IMR-90 (cell line): ENCODE results near the gene FAM174B. TPM values are rescaled to one million over a fixed set of nuclear protein-coding genes. Genes with fewer than 3 reads are reported as not detected.

Experiments used
- ATAC-seq: fragments of 200-7000 bp; cut with Tn5 transposase; 2 replicates; pipeline ENCODE4 v1.9.1; 2020; ENCODE audit warnings: low read depth, mild to moderate bottlenecking, moderate library complexity
- BruUV-seq: library from RNA; stranded (reverse); fragments of 400-500 nt; replicated peaks from 2 replicates; lab custom pipeline; 2021; lab: Mats Ljungman, UMichigan
- CTCF ChIA-PET: fragments of 300-600 bp; formaldehyde crosslinking; extraction: SDS; loops from one replicate; lab custom pipeline; 2021; ENCODE audit warnings: antibody characterized with exemption; lab: Yijun Ruan, JAX
- POLR2A ChIA-PET: fragments of 300-600 bp; sonication (Branson Sonifier 250); formaldehyde crosslinking; loops from one replicate; lab custom pipeline; 2022; ENCODE audit warnings: antibody characterized with exemption; ENCODE audit not compliant: unreplicated experiment; lab: Charles Lee
- DNase-seq: peaks from one replicate; pipeline ENCODE4 v3.0.0; 2013
- H2AFZ ChIP-seq: replicated peaks from 2 replicates; pipeline ENCODE3; 2013; ENCODE audit warnings: low read length, mild to moderate bottlenecking; ENCODE audit not compliant: poor library complexity
- H2AK5ac ChIP-seq: 2 replicates; pipeline ENCODE4 v1.6.1; 2013; ENCODE audit warnings: low read depth, low read length, inconsistent platforms
- H2AK9ac ChIP-seq: replicated peaks from 2 replicates; pipeline ENCODE3; 2013; ENCODE audit warnings: mild to moderate bottlenecking, low read depth, low read length, moderate library complexity; ENCODE audit not compliant: poor library complexity
- H2BK120ac ChIP-seq: 2 replicates; pipeline ENCODE4 v1.6.1; 2013; ENCODE audit warnings: low read depth, low read length, inconsistent platforms
- H2BK15ac ChIP-seq: 3 replicates; pipeline ENCODE4 v1.6.1; 2013; ENCODE audit warnings: low read depth, low read length, inconsistent platforms
- H2BK20ac ChIP-seq: 2 replicates; pipeline ENCODE4 v1.6.1; 2013; ENCODE audit warnings: low read depth, mild to moderate bottlenecking, inconsistent platforms, low read length, moderate library complexity
- H2BK5ac ChIP-seq: 2 replicates; pipeline ENCODE4 v1.6.1; 2013; ENCODE audit warnings: mild to moderate bottlenecking, low read depth, low read length, inconsistent platforms; ENCODE audit not compliant: poor library complexity, severe bottlenecking
- H3K14ac ChIP-seq: replicated peaks from 2 replicates; pipeline ENCODE4 v1.6.1; 2013; ENCODE audit warnings: low read depth, low read length, inconsistent platforms
- H3K18ac ChIP-seq: 2 replicates; pipeline ENCODE4 v1.6.1; 2013; ENCODE audit warnings: low read depth, low read length, control low read depth
- H3K23ac ChIP-seq: 2 replicates; pipeline ENCODE4 v1.6.1; 2013; ENCODE audit warnings: low read depth, low read length, inconsistent platforms
- H3K27ac ChIP-seq: 2 replicates; pipeline ENCODE4 v1.5.1; 2013; ENCODE audit warnings: mild to moderate bottlenecking, control low read depth, low read length; ENCODE audit not compliant: insufficient read depth
- H3K27me3 ChIP-seq: 2 replicates; pipeline ENCODE4 v1.6.1; 2013; ENCODE audit warnings: low read length; ENCODE audit not compliant: control insufficient read depth, insufficient read depth
- H3K36me3 ChIP-seq: 2 replicates; pipeline ENCODE4 v1.6.1; 2013; ENCODE audit warnings: low read length, mixed read lengths; ENCODE audit not compliant: control insufficient read depth, insufficient read depth
- H3K4ac ChIP-seq: 2 replicates; pipeline ENCODE4 v1.6.1; 2013; ENCODE audit warnings: low read depth, low read length, inconsistent platforms
- H3K4me1 ChIP-seq: 2 replicates; pipeline ENCODE4 v1.6.1; 2013; ENCODE audit warnings: low read length, mixed read lengths; ENCODE audit not compliant: control insufficient read depth, insufficient read depth
- H3K4me2 ChIP-seq: 2 replicates; pipeline ENCODE4 v1.6.1; 2013; ENCODE audit warnings: low read depth, mild to moderate bottlenecking, control low read depth, low read length, moderate library complexity
- H3K4me3 ChIP-seq: 2 replicates; pipeline ENCODE4 v1.5.1; 2013; ENCODE audit warnings: low read depth, mild to moderate bottlenecking, control low read depth, low read length, moderate library complexity; ENCODE audit not compliant: insufficient read depth
- H3K56ac ChIP-seq: 2 replicates; pipeline ENCODE4 v1.6.1; 2013; ENCODE audit warnings: low read length, inconsistent platforms; ENCODE audit not compliant: insufficient read depth; ENCODE audit errors: extremely low read depth
- H3K79me1 ChIP-seq, 2 experiments: 2 replicates each; pipeline ENCODE4 v1.6.1; 2013; ENCODE audit warnings: low read length in 2 of 2, inconsistent platforms in 1 of 2, low read depth in 1 of 2
- H3K9ac ChIP-seq: 2 replicates; pipeline ENCODE4 v1.6.1; 2013; ENCODE audit warnings: low read depth, low read length, control low read depth
- H3K9me1 ChIP-seq: 2 replicates; pipeline ENCODE4 v1.6.1; 2013; ENCODE audit warnings: low read length, inconsistent platforms; ENCODE audit not compliant: insufficient read depth
- H3K9me3 ChIP-seq: 2 replicates; pipeline ENCODE4 v1.6.1; 2013; ENCODE audit warnings: low read length; ENCODE audit not compliant: control insufficient read depth, insufficient read depth
- H4K20me1 ChIP-seq: 2 replicates; pipeline ENCODE4 v1.6.1; 2013; ENCODE audit warnings: low read length, inconsistent platforms; ENCODE audit not compliant: insufficient read depth
- H4K5ac ChIP-seq: 2 replicates; pipeline ENCODE4 v1.6.1; 2013; ENCODE audit warnings: mild to moderate bottlenecking, low read depth, low read length, control low read depth
- H4K8ac ChIP-seq, 2 experiments: 2 replicates each; pipeline ENCODE4 v1.6.1; 2013; ENCODE audit warnings: low read depth in 2 of 2, low read length in 2 of 2, control low read depth in 1 of 2, inconsistent platforms in 1 of 2
- H4K91ac ChIP-seq: 2 replicates; pipeline ENCODE4 v1.6.1; 2013; ENCODE audit warnings: low read depth, low read length, inconsistent platforms; ENCODE audit not compliant: insufficient read depth
- FOS ChIP-seq: fragments of 150-350 bp; IDR thresholded peaks from 2 replicates; pipeline ENCODE4 v1.6.1; 2016; ENCODE audit warnings: low read depth, low read length
- MAFK ChIP-seq: IDR thresholded peaks from 2 replicates; pipeline ENCODE4 v1.6.1; 2012; ENCODE audit warnings: low read depth, low read length, improper control_type of control experiment
- MAZ ChIP-seq: IDR thresholded peaks from 2 replicates; pipeline ENCODE4 v1.6.1; 2012; ENCODE audit warnings: low read depth, mild to moderate bottlenecking, low read length, improper control_type of control experiment, moderate library complexity, borderline replicate concordance
- WGBS, 2 experiments: methylation state at CpG; one replicate each; pipeline versions ENCODE4 v1.1.5 to v1.1.7; 2013; ENCODE audit warnings: missing lambda C conversion rate in 2 of 2; ENCODE audit not compliant: insufficient read length in 1 of 2; ENCODE audit errors: extremely low coverage in 2 of 2; 5-methylcytosine and 5-hydroxymethylcytosine counted together
- dilution Hi-C: fragments of 300-500 bp; cut with HindIII; formaldehyde crosslinking; loops from one replicate; pipeline ENCODE4 v1.14.3; 2018; ENCODE audit warnings: low sequenced_read_pairs; ENCODE audit not compliant: unreplicated experiment
- in situ Hi-C: fragments of 300-500 bp; cut with MboI; formaldehyde crosslinking; loops from 3 replicates; pipeline ENCODE4 v1.14.3; 2019; ENCODE audit warnings: low sequenced_read_pairs, inconsistent platforms, mixed read lengths
- intact Hi-C: fragments of 100-400 bp; cut with micrococcal nuclease; formaldehyde crosslinking; loops from 2 replicates; pipeline ENCODE4 v1.10.0; 2022
- polyA plus RNA-seq, 3 experiments: library from polyadenylated mRNA; depleted of rRNA; stranded (reverse); fragments of >200 nt; gene quantifications; 2 replicates each; pipeline ENCODE4 v1.2.3, GENCODE V29; 2012; ENCODE audit warnings: low replicate concordance in 1 of 3
- total RNA-seq: library from RNA; depleted of rRNA; stranded (reverse); fragments of >200 nt; gene quantifications from 2 replicates; pipeline ENCODE4 v1.2.3, GENCODE V29; 2012

The FAM174B gene
- total and polyA plus RNA-seq, 2 of the 4 experiments (the other 2 are of a cell fraction), result 0.18 to 0.56 TPM

- no peak overlapping the region for H4K91ac ChIP-seq
- WGBS, 2 experiments, result 80% methylated on average over 1 of the region's 6 CpGs; no CpG with 5 or more reads in 1 of the 2 experiments
- H3K14ac ChIP-seq, result no peak overlapping the region
- H2BK15ac ChIP-seq, result no peak overlapping the region
- no peak overlapping the region for H3K27ac ChIP-seq
- no peak overlapping the region for H3K4me2 ChIP-seq
- no peaks in the 10 kb centered on the region for H3K79me1 ChIP-seq
- no TSS peak for BruUV-seq
- no peaks in the 10 kb centered on the region for H3K36me3 ChIP-seq
- intact Hi-C loops, result no loop called here
- no peaks in the 10 kb centered on the region; the same call in 1 of the 2 replicates for H3K27me3 ChIP-seq
- no peaks in the 10 kb centered on the region for H3K9me3 ChIP-seq
- ChIA-PET POLR2A (no interaction called here), CTCF (no interaction called here)
- no peaks in the 10 kb centered on the region for H4K20me1 ChIP-seq
- H2AFZ ChIP-seq, result no peak overlapping the region
- H2AK5ac ChIP-seq, result no peak overlapping the region
- H3K18ac ChIP-seq, result no peak overlapping the region; the same call in 1 of the 2 replicates
- no peak overlapping the region for H2AK9ac ChIP-seq
- H3K4me1 ChIP-seq, result peaks cover 8% of the 10 kb centered on the region; the same call in 1 of the 2 replicates
- no peak for TF ChIP-seq MAZ
- no peak for TF ChIP-seq FOS
- no peak for TF ChIP-seq MAFK
- H3K56ac ChIP-seq, result no peak overlapping the region
- in situ Hi-C loops, result no loop called here
- DNase-seq (no peak), ATAC-seq (no peak)
- H3K4ac ChIP-seq, result no peak overlapping the region
- dilution Hi-C loops, result no loop called here
- no peaks in the 10 kb centered on the region for H3K9me1 ChIP-seq
- no peak overlapping the region for H3K4me3 ChIP-seq
- no peak overlapping the region for H3K23ac ChIP-seq
- H3K9ac ChIP-seq, result no peak overlapping the region
- H2BK20ac ChIP-seq, result no peak overlapping the region
- H4K5ac ChIP-seq, result no peak overlapping the region; the same call in 1 of the 2 replicates
- H2BK120ac ChIP-seq, result no peak overlapping the region
- no peak overlapping the region for H2BK5ac ChIP-seq
- no peak overlapping the region for H4K8ac ChIP-seq
These were observed 18.6 kb downstream of the FAM174B start for GRCh38 chr15:92636908-92637481.
